ENCODE results near the gene JARID2.

DNA sequence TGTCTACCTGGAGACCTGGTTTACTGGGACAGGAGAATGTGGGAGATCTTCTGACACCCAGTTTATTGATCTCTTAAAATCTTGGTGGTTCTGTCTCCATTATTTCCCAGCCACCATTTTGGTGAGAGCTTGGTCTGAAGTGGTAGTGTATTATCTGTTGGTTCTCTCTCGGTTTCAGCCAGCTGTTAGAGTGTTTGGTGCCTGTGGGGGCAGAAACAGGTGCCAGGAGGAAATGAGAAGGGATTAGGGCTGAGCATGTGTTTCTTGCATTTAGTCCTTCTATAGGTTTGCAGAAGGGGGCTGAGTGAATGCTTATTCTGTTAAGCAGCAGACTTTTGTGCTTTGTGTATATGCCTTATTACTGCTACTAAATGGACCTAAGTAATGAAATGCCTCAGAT lies 9.6 kb downstream of the JARID2 start:
- TF ChIP-seq CTCF (IDR thresholded peaks at IDR 0.05) (no peak), POLR2A (IDR thresholded peaks at IDR 0.05) (no peak)

Measured in Peyer's patch (tissue), 4 donors.